ENCODE measurements around the gene GNA12. TPM values are rescaled to one million over a fixed set of nuclear protein-coding genes. Genes with fewer than 3 reads are reported as not detected.
"Not testable (repeated sequence)": the region's sequence is repeated elsewhere in the genome, so short reads cannot be mapped to it uniquely, and the experiment has no call there.

GNA12 gene
- total RNA-seq, 4 donors from 2014 or later, result 4.6 to 14.0 (median 8.9) TPM

DNA sequence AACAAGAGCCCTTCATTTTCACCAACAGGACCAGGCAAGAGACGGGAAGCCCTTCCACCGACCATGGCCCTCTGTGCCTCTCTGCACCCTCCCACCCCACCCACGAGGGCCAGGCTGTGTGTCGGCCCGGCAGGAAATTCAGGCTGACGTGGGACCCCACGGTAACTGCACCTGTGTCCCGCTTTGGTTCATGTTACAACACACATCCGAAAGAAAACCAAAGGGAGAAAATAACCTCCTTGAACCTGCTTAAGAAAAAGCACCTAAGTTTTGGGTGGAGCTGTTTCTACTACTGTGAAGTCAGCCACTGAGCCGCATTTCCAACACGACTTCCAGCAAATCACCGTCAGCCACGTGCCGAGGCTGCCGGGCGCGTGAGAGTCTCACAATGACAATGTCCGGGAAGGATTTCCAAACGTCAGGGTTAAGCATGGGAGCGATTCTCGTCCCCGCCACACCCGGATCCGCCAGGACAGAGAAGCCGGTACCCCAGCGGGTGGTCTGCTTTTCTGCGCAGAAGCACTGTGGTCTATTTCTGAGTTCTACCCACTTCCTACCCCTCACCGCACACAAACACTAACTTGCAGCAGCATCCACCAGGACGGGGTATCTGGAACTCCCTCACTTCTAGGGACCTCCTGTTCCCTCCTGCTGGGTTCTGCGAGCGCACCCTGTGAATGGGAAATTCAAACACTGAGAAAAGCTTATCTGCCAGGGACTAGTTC, 119.5 kb downstream of the GNA12 start:
- WGBS, 2 donors, result 93 to 97% methylated on average over 31 of the region's 31 CpGs
- TF ChIP-seq, protein P1, sequence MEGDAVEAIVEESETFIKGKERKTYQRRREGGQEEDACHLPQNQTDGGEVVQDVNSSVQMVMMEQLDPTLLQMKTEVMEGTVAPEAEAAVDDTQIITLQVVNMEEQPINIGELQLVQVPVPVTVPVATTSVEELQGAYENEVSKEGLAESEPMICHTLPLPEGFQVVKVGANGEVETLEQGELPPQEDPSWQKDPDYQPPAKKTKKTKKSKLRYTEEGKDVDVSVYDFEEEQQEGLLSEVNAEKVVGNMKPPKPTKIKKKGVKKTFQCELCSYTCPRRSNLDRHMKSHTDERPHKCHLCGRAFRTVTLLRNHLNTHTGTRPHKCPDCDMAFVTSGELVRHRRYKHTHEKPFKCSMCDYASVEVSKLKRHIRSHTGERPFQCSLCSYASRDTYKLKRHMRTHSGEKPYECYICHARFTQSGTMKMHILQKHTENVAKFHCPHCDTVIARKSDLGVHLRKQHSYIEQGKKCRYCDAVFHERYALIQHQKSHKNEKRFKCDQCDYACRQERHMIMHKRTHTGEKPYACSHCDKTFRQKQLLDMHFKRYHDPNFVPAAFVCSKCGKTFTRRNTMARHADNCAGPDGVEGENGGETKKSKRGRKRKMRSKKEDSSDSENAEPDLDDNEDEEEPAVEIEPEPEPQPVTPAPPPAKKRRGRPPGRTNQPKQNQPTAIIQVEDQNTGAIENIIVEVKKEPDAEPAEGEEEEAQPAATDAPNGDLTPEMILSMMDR (IDR thresholded peaks at IDR 0.05), result no peak
- no peak for TF ChIP-seq POLR2A (IDR thresholded peaks at IDR 0.05)
- DNase-seq (ENCODE audit: low spot score in 2 of 2), result no peak
- no peak overlapping the region for H3K4me3 ChIP-seq (ENCODE audit: low read depth, poor library complexity, severe bottlenecking)
- intact Hi-C loops (cut with DNase I; ENCODE audit: low total_unique reads), result no loop called here

- intact Hi-C loops (cut with DNase I; ENCODE audit: low total_unique reads); DNase-seq (ENCODE audit: low spot score in 2 of 2): not testable (repeated sequence)
- 93 to 95% methylated on average over 13 to 15 of the region's 15 CpGs for WGBS, 2 donors
Measured at GRCh38 chr7:2724036-2724435, 120.1 kb downstream of the GNA12 start.

DNA sequence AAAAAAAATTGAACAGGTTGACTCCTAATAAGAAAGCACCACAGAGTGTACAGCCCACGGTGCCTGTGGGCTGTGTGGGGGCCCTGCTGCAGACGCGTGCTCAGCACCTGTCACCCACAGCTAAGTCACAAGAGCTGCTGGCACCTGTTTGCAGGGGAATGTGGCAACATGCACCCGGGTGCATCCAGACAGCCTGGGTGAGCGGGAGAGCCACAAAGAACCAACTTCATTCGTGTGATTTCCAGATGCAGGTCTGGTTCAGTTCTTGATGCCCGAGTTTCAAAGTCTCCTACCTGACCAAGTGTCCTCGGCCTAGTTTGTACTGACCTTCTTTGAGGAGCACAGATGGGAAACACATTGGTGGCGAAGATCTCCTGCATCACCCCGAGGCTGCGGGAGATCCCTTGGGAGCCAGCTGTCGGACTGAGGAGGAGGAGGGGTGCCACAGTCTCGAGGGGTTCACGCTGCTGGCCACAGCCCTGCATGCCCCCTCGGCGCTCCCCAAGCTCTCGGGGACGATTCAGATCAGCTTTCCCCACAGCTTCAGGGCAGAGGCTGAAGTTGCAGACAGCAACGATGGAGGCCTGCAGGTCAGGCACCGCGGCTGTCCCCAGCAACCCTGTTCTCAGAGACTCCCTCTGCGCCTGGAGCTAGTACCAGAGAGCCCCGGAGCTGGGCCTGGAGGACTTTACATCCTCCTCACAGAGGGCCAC, 120.8 kb downstream of the GNA12 start:
- TF ChIP-seq POLR2A (IDR thresholded peaks at IDR 0.05), result no peak
- TF ChIP-seq, protein P1 (IDR thresholded peaks at IDR 0.05), result no peak
- no peak for DNase-seq (ENCODE audit: low spot score in 2 of 2)
- H3K4me3 ChIP-seq (ENCODE audit: low read depth, poor library complexity, severe bottlenecking), result no peak overlapping the region
- intact Hi-C loops (cut with DNase I; ENCODE audit: low total_unique reads), result no loop called here
- WGBS, 2 donors, result 85% methylated on average over 13 to 23 of the region's 23 CpGs

More at GRCh38 chr7:2724036-2724435, 120.1 kb downstream of the GNA12 start:
- H3K4me3 ChIP-seq (ENCODE audit: low read depth, poor library complexity, severe bottlenecking), result not testable (repeated sequence)

GRCh38 chr7:2722591-2722990, 121.5 kb downstream of the GNA12 start:
- TF ChIP-seq POLR2A (IDR thresholded peaks at IDR 0.05), result no peak
- TF ChIP-seq, protein P1 (IDR thresholded peaks at IDR 0.05), result no peak
- intact Hi-C loops (cut with DNase I; ENCODE audit: low total_unique reads), result no loop called here
- WGBS, 2 donors, result 85 to 92% methylated on average over 4 of the region's 4 CpGs
- DNase-seq (ENCODE audit: low spot score in 2 of 2), result no peak
- H3K4me3 ChIP-seq (ENCODE audit: low read depth, poor library complexity, severe bottlenecking), result no peak overlapping the region

GRCh38 chr7:2721842-2722241, 122.3 kb downstream of the GNA12 start:
- DNase-seq (ENCODE audit: low spot score in 2 of 2), result no peak
- TF ChIP-seq POLR2A (IDR thresholded peaks at IDR 0.05), result no peak
- TF ChIP-seq, protein P1 (IDR thresholded peaks at IDR 0.05), result no peak
- 96 to 97% methylated on average over 19 of the region's 19 CpGs for WGBS, 2 donors
- no peak overlapping the region for H3K4me3 ChIP-seq (ENCODE audit: low read depth, poor library complexity, severe bottlenecking)
- intact Hi-C loops (cut with DNase I; ENCODE audit: low total_unique reads), result no loop called here

DNA sequence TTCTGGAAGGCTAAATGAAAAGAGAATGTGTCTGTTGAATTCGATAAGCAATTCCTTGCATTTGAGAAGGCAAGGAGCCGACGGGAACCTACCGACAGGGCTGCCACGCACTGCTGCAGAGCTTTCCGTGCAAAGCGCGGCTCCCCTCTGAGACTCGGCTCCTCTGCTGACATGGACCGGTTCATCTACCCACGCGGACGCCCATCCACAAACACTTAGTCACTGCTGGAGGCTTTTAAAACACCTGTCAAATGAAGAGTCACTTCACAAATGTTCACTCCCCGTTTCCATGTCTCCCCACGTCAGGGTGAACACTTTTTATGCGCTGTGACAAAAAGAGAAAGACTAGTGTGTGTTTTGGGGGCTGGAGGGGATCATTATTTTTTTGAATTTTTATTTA, 124.1 kb downstream of the GNA12 start:
- WGBS, 2 donors, result 91 to 94% methylated on average over 16 of the region's 16 CpGs
- DNase-seq (ENCODE audit: low spot score in 2 of 2), result no peak
- no peak overlapping the region for H3K4me3 ChIP-seq (ENCODE audit: low read depth, poor library complexity, severe bottlenecking)
- intact Hi-C loops (cut with DNase I; ENCODE audit: low total_unique reads), result no loop called here
- TF ChIP-seq, protein P1 (IDR thresholded peaks at IDR 0.05), result no peak
- TF ChIP-seq POLR2A (IDR thresholded peaks at IDR 0.05), result no peak

Data from lower leg skin (tissue), 4 donors.